22Rv1 (cell line): Measurements from ENCODE around the gene CRYGA.

ENCODE experiments used
- ZFX ChIP-seq: fragments of 450-650 bp; IDR thresholded peaks from 2 replicates; pipeline ENCODE4 v1.6.1; 2017; ENCODE audit warnings: antibody characterized with exemption, borderline replicate concordance
- TF ChIP-seq, protein P1 (sequence below): fragments of 450-650 bp; IDR thresholded peaks from 2 replicates; pipeline ENCODE4 v1.5.1; 2017; ENCODE audit warnings: mild to moderate bottlenecking

DNA sequence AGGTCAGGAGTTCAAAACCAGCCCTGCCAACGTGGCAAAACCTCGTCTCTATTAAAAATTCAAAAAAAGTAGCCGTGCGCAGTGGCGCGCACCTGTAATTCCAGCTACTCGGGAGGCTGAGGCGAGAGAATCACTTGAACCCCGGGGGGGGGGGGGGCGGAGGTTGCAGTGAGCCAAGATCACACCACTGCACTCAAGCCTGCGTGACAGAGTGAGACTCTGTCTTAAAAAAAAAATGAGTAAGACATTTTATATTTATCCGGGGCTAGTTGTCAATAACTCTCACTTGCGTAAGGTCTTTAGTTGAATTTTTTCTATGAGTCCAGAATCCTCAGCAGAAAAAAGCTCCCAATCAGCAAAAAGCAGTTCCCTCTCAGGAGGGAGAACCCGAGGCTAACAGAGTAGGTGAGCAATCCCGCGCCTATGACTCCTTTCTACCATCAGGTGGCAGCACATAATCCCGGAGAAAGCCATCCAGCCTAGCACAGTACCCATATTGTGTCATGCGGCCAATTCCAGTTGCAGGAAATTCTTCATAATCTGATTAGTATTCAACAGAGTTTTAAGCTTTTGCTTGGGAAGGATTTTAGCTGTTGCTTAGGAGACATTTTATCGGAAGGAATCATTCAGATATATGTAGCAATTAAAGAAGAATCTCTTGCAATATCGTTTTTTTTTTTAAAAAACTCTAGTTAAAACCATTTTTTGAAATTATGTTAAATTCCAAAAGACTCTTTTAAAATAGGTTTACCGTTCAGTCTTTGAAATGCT is 11.9 kb upstream of the CRYGA start:
- TF ChIP-seq, protein P1, sequence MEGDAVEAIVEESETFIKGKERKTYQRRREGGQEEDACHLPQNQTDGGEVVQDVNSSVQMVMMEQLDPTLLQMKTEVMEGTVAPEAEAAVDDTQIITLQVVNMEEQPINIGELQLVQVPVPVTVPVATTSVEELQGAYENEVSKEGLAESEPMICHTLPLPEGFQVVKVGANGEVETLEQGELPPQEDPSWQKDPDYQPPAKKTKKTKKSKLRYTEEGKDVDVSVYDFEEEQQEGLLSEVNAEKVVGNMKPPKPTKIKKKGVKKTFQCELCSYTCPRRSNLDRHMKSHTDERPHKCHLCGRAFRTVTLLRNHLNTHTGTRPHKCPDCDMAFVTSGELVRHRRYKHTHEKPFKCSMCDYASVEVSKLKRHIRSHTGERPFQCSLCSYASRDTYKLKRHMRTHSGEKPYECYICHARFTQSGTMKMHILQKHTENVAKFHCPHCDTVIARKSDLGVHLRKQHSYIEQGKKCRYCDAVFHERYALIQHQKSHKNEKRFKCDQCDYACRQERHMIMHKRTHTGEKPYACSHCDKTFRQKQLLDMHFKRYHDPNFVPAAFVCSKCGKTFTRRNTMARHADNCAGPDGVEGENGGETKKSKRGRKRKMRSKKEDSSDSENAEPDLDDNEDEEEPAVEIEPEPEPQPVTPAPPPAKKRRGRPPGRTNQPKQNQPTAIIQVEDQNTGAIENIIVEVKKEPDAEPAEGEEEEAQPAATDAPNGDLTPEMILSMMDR, result peak; percentile 93
- TF ChIP-seq ZFX, result no peak
